ENCODE results near the gene SEMA5A. TPM values are rescaled to one million over a fixed set of nuclear protein-coding genes. Genes with fewer than 3 reads are reported as not detected.
"Not testable (repeated sequence)": the region's sequence is repeated elsewhere in the genome, so short reads cannot be mapped to it uniquely, and the experiment has no call there.

SEMA5A gene
- total RNA-seq, 5 donors from 2014 or later (not counting 1 experiment from before 2014, with no cell fraction given) = 0.60 to 5.1 (median 1.5) TPM

DNA sequence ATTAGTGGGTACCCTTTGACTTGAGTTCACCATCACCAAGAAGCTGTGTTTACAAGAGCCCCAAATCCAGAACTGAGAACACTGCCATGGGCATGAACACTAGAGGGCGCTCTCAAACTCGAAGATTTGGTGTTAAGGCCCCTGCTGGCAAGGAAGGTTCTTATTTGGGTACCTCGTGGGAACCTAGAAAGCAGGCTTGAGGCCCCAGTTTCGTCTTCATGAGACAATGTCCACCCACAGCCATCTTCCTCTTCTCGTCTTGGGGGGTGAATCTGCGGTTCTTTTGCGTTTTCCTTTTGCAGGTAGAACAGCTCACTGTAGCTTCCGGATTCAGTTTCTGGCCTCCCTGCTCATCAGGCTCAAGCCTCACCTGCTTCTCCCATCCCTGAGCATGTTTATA lies 184.0 kb downstream of the SEMA5A start:
- Histone ChIP-seq H3K27me3 (replicated peaks in 1 of 2; ENCODE audit: control insufficient read depth in 2 of 2, extremely low read depth in 1 of 2, insufficient read depth in 2 of 2, low read length in 1 of 2) (no peaks in the 10 kb centered on the region), H3K4me3 (ENCODE audit: control insufficient read depth in 1 of 2, extremely low read depth in 1 of 2, low read length in 1 of 2) (no peak overlapping the region), H3K36me3 (ENCODE audit: control insufficient read depth in 2 of 2, extremely low read depth in 1 of 2, insufficient read depth in 1 of 2, low read length in 1 of 2) (no peaks in the 10 kb centered on the region), H3K4me1 (ENCODE audit: control insufficient read depth in 1 of 2, extremely low read depth in 1 of 2, insufficient read depth in 2 of 2, low read length in 2 of 2) (no peaks in the 10 kb centered on the region), H3K27ac (ENCODE audit: low read length) (no peak overlapping the region), H3K9me3 (no peaks in the 10 kb centered on the region)
- ChIA-PET POLR2A (interaction anchor here in 1 of 2 donors (0.6 kb wide), 1 partner anchor 1460 kb away, joined by 3 read pairs; no protein-coding TSS in a partner anchor), CTCF (no interaction called here)
- peak overlapping the region in 1 of 2 donors; percentile 0 for H3K27ac Mint-ChIP-seq
- WGBS (ENCODE audit: insufficient coverage) = 37% methylated on average over 7 of the region's 8 CpGs
- H3K4me3 Mint-ChIP-seq = no peak overlapping the region
- ATAC-seq (replicated peaks in 1 of 4) (peak in 3 of 4 experiments; percentile 29 to 56 (median 34)), DNase-seq (peak in 21 of 35 experiments; percentile 1 to 43 (median 4))
- H3K27me3 Mint-ChIP-seq = no peaks in the 10 kb centered on the region
- no peaks in the 10 kb centered on the region for H3K36me3 Mint-ChIP-seq
- peaks cover 0 to 5% (median 0%) of the 10 kb centered on the region in 3 donors for H3K9me3 Mint-ChIP-seq
- H3K4me1 Mint-ChIP-seq = peaks cover 5 to 19% (median 15%) of the 10 kb centered on the region in 3 donors

DNA sequence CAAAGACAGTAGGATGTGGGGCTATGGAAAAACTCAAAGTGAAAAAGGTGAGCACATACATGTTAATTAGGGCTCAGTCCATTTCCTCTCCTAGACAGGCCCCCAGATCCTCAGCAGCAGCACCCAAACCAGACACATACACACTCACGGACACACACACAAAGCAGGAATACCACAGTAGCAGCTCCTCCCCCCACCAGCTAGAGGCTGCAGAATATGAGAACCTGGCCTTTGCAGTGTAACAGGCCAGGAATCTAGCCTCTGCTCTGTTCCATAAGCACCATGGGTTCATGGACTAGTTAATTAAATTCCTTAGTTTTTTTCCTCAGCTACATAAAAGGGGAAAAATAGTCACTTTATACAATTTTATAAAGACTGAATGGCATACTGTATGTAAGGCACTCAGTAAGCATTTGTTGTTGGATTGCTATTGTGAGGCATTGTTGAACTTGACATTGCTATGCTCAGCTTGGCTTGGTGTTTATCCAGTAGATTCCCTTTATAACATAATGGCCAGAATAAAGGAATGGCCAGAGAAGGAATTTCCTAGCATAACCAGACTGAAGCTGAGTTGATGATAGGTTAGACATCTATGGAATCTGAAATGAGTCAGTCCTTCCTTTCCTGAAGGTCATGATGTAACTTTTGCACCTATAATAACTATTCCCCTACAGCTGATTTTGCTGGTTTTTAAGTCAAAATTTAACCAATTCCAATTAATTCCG lies 186.8 kb downstream of the SEMA5A start:
- Histone ChIP-seq H3K4me1 (ENCODE audit: control insufficient read depth in 1 of 2, extremely low read depth in 1 of 2, insufficient read depth in 2 of 2, low read length in 2 of 2) (no peaks in the 10 kb centered on the region), H3K9me3 (no peaks in the 10 kb centered on the region), H3K27me3 (replicated peaks in 1 of 2; ENCODE audit: control insufficient read depth in 2 of 2, extremely low read depth in 1 of 2, insufficient read depth in 2 of 2, low read length in 1 of 2) (no peaks in the 10 kb centered on the region), H3K36me3 (ENCODE audit: control insufficient read depth in 2 of 2, extremely low read depth in 1 of 2, insufficient read depth in 1 of 2, low read length in 1 of 2) (no peaks in the 10 kb centered on the region), H3K27ac (ENCODE audit: low read length) (no peak overlapping the region), H3K4me3 (ENCODE audit: control insufficient read depth in 1 of 2, extremely low read depth in 1 of 2, low read length in 1 of 2) (no peak overlapping the region)
- H3K36me3 Mint-ChIP-seq = no peaks in the 10 kb centered on the region
- H3K27ac Mint-ChIP-seq = no peak overlapping the region
- peaks cover 0 to 9% (median 5%) of the 10 kb centered on the region in 3 donors for H3K9me3 Mint-ChIP-seq
- WGBS (ENCODE audit: insufficient coverage) = 57% methylated on average over 1 of the region's 2 CpGs
- ChIA-PET CTCF (no interaction called here), POLR2A (no interaction called here)
- peaks cover 5 to 19% (median 15%) of the 10 kb centered on the region in 3 donors for H3K4me1 Mint-ChIP-seq
- no peak overlapping the region for H3K4me3 Mint-ChIP-seq
- ATAC-seq (replicated peaks in 1 of 4) = no peak
- H3K27me3 Mint-ChIP-seq = no peaks in the 10 kb centered on the region
- DNase-seq = no peak

DNA sequence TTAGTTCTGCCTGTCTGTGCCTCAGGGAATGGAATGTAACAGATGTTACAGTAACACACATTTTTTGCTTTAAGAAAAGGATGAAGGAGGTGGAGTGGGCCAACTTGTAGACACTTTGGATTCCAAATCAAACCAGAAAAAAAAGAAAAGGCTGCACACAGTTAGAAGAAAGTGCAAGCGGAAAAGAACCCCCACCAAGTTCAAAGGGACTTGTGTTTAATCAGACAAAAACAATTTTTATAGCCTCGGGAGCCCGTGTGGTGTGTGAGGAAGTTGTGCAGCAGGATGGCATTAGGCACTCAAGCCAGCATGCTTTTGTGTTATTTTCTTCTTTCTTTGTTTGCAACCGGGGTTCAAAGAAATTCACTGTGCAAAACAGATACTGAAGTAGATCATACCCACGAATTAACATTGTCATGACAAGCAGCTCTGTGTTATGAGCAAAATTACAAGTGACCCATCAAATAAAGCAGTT lies 189.5 kb downstream of the SEMA5A start:
- no peaks in the 10 kb centered on the region for H3K36me3 Mint-ChIP-seq

DNA sequence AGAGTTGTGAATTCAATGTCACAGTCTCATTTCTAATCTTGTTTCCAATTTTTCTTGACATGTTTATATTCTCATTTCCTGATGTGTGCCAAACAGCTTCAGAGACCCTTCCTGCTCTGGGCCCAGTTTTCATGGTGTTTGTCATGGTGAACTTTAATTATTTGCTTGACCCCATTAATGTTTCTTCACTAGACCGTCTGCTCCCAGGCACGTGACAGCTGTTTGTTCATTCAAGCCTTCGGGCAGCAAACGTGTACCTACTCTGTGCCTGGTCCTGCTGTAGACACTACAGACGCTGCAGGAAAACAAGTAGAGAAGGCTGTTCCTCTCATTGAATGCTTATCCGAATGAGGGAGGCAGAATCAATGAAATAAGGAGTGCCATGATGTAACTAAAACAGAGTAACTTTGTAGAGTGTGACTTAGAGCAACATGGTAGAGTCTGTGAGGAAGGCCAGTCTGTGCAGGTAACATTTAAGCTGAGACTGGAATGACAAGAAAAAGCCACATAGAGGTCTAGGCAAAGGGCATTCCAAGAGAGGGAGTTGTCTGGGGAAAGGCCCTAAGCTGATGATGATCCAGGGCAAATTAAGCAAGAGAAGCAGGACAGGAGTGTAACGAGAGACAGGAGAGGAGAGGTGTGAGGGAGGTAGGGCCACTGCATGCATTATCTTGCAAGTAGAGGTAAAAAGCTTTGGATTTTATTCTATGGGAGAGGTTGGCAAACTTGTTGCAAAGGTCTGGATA lies 191.4 kb downstream of the SEMA5A start:
- ATAC-seq (replicated peaks in 1 of 4) (no peak), DNase-seq (no peak)
- 88% methylated on average over 6 of the region's 7 CpGs for WGBS (ENCODE audit: insufficient coverage)
- Histone ChIP-seq H3K27me3 (replicated peaks in 1 of 2; ENCODE audit: control insufficient read depth in 2 of 2, extremely low read depth in 1 of 2, insufficient read depth in 2 of 2, low read length in 1 of 2) (peaks cover 0 to 3% of the 10 kb centered on the region in 2 experiments), H3K36me3 (ENCODE audit: control insufficient read depth in 2 of 2, extremely low read depth in 1 of 2, insufficient read depth in 1 of 2, low read length in 1 of 2) (no peaks in the 10 kb centered on the region), H3K4me3 (ENCODE audit: control insufficient read depth in 1 of 2, extremely low read depth in 1 of 2, low read length in 1 of 2) (no peak overlapping the region), H3K4me1 (ENCODE audit: control insufficient read depth in 1 of 2, extremely low read depth in 1 of 2, insufficient read depth in 2 of 2, low read length in 2 of 2) (no peaks in the 10 kb centered on the region), H3K27ac (ENCODE audit: low read length) (no peak overlapping the region), H3K9me3 (no peaks in the 10 kb centered on the region)
- H3K27me3 Mint-ChIP-seq = no peaks in the 10 kb centered on the region
- no peaks in the 10 kb centered on the region for H3K36me3 Mint-ChIP-seq
- no peak overlapping the region for H3K27ac Mint-ChIP-seq
- ChIA-PET CTCF (no interaction called here), POLR2A (no interaction called here)
- no peaks in the 10 kb centered on the region for H3K4me1 Mint-ChIP-seq
- H3K4me3 Mint-ChIP-seq = no peak overlapping the region
- peaks cover 3 to 5% (median 4%) of the 10 kb centered on the region in 3 donors for H3K9me3 Mint-ChIP-seq

More for the DNA sequence above, 189.5 kb downstream of the SEMA5A start:
- Mint-ChIP-seq H3K4me3 (no peak overlapping the region), H3K9me3 (peaks cover 3 to 6% (median 5%) of the 10 kb centered on the region in 3 donors), H3K27ac (no peak overlapping the region), H3K4me1 (no peaks in the 10 kb centered on the region), H3K27me3 (no peaks in the 10 kb centered on the region)
- Histone ChIP-seq H3K4me1 (ENCODE audit: control insufficient read depth in 1 of 2, extremely low read depth in 1 of 2, insufficient read depth in 2 of 2, low read length in 2 of 2) (no peaks in the 10 kb centered on the region), H3K4me3 (ENCODE audit: control insufficient read depth in 1 of 2, extremely low read depth in 1 of 2, low read length in 1 of 2) (no peak overlapping the region), H3K9me3 (no peaks in the 10 kb centered on the region), H3K27ac (ENCODE audit: low read length) (no peak overlapping the region), H3K27me3 (replicated peaks in 1 of 2; ENCODE audit: control insufficient read depth in 2 of 2, extremely low read depth in 1 of 2, insufficient read depth in 2 of 2, low read length in 1 of 2) (peaks cover 0 to 3% of the 10 kb centered on the region in 2 experiments), H3K36me3 (ENCODE audit: control insufficient read depth in 2 of 2, extremely low read depth in 1 of 2, insufficient read depth in 1 of 2, low read length in 1 of 2) (no peaks in the 10 kb centered on the region)
- WGBS (ENCODE audit: insufficient coverage) = 40% methylated on average over 1 of the region's 5 CpGs
- ATAC-seq (replicated peaks in 1 of 4) = no peak
- DNase-seq = no peak
- POLR2A ChIA-PET = no interaction called here
- CTCF ChIA-PET = no interaction called here

DNA sequence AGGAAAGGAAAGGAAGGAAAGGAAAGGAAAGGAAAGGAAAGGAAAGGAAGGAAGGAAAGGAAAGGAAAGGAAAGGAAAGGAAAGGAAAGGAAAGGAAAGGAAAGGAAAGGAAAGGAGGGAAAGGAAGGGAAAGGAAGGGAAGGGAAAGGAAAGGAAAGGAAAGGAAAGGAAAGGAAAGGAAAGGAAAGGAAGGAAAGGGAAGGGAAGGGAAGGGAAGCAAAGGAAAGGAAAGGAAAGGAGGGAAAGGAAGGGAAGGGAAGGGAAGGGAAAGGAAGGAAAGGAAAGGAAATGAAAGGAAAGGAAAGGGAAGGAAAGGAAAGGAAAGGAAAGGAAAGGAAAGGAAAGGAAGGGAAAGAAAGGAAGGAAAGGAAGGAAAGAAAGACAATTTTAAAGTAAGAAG lies 192.8 kb downstream of the SEMA5A start:
- H3K4me3 Mint-ChIP-seq, H3K4me1 Mint-ChIP-seq, H3K27me3 Mint-ChIP-seq: not testable (repeated sequence)

DNA sequence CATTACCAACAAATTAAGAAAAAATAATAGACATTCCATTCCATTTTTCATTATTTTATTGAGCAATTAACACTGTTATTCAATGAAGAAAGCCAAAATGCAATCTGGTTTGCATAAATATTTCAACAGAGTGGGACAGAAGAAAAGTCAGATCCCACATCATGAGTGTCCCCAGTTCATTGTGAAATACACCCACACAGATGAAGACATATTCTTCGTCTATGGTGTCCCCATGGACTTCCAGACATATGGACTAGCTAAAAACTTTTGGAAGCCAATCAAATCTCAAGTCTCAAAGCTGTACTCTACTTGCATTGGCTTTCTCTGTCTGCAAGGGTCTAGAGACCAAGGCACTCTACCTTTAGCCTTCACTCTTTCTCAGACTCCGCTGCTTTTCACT lies 194.3 kb downstream of the SEMA5A start:
- H3K4me3 ChIP-seq (ENCODE audit: control insufficient read depth in 1 of 2, extremely low read depth in 1 of 2, low read length in 1 of 2) = no peak overlapping the region
- H3K27me3 ChIP-seq (replicated peaks in 1 of 2; ENCODE audit: control insufficient read depth in 2 of 2, extremely low read depth in 1 of 2, insufficient read depth in 2 of 2, low read length in 1 of 2) = peaks cover 0 to 3% of the 10 kb centered on the region in 2 experiments
- no peak for DNase-seq
- Mint-ChIP-seq H3K9me3 (peaks cover 3 to 5% (median 4%) of the 10 kb centered on the region in 3 donors), H3K27ac (no peak overlapping the region), H3K27me3 (no peaks in the 10 kb centered on the region), H3K4me1 (no peaks in the 10 kb centered on the region), H3K4me3 (no peak overlapping the region), H3K36me3 (no peaks in the 10 kb centered on the region)
- ChIA-PET CTCF (no interaction called here), POLR2A (no interaction called here)
- H3K27ac ChIP-seq (ENCODE audit: low read length) = no peak overlapping the region
- no peak for ATAC-seq (replicated peaks in 1 of 4)
- WGBS (ENCODE audit: insufficient coverage) = 77% methylated on average over 2 of the region's 2 CpGs
- no peaks in the 10 kb centered on the region for H3K4me1 ChIP-seq (ENCODE audit: control insufficient read depth in 1 of 2, extremely low read depth in 1 of 2, insufficient read depth in 2 of 2, low read length in 2 of 2)
- H3K9me3 ChIP-seq = no peaks in the 10 kb centered on the region
- H3K36me3 ChIP-seq (ENCODE audit: control insufficient read depth in 2 of 2, extremely low read depth in 1 of 2, insufficient read depth in 1 of 2, low read length in 1 of 2) = no peaks in the 10 kb centered on the region

More for the DNA sequence above, 192.8 kb downstream of the SEMA5A start:
- H3K9me3 ChIP-seq; H3K9me3 Mint-ChIP-seq; H3K27ac ChIP-seq (ENCODE audit: low read length); ATAC-seq (replicated peaks in 1 of 4); H3K36me3 ChIP-seq (ENCODE audit: control insufficient read depth in 2 of 2, extremely low read depth in 1 of 2, insufficient read depth in 1 of 2, low read length in 1 of 2); H3K36me3 Mint-ChIP-seq; H3K27ac Mint-ChIP-seq; H3K4me3 ChIP-seq (ENCODE audit: control insufficient read depth in 1 of 2, extremely low read depth in 1 of 2, low read length in 1 of 2); DNase-seq; H3K27me3 ChIP-seq (replicated peaks in 1 of 2; ENCODE audit: control insufficient read depth in 2 of 2, extremely low read depth in 1 of 2, insufficient read depth in 2 of 2, low read length in 1 of 2); H3K4me1 ChIP-seq (ENCODE audit: control insufficient read depth in 1 of 2, extremely low read depth in 1 of 2, insufficient read depth in 2 of 2, low read length in 2 of 2); CTCF ChIA-PET: not testable (repeated sequence)
- POLR2A ChIA-PET = interaction anchor here in 1 of 2 donors (0.7 kb wide), 1 partner anchor 11 kb away, joined by 3 read pairs; no protein-coding TSS in a partner anchor

Data from T-cell (primary cell).